H1 (cell line): ENCODE measurements around the gene TRPC4. TPM values are rescaled to one million over a fixed set of nuclear protein-coding genes. Genes with fewer than 3 reads are reported as not detected.

ENCODE experiments used
- CTCF ChIA-PET: fragments of 300-600 bp; sonication (Branson Sonifier 250); formaldehyde crosslinking; loops from one replicate; lab custom pipeline; 2021; ENCODE audit not compliant: partially characterized antibody; lab: Charles Lee
- POLR2A ChIA-PET: fragments of 300-600 bp; sonication (Branson Sonifier 250); formaldehyde crosslinking; loops from one replicate; lab custom pipeline; 2021; ENCODE audit warnings: inconsistent platforms; ENCODE audit not compliant: partially characterized antibody; lab: Charles Lee
- DNase-seq, 2 experiments: peaks; one replicate each; pipeline versions ENCODE4 v3.0.0 to v3.0.0-alpha.2; 2010 to 2022; ENCODE audit warnings: low spot score in 2 of 2, low read depth in 1 of 2, mixed read lengths in 1 of 2
- FAIRE-seq: peaks from 2 replicates; lab custom pipeline; 2011; peaks lifted over from hg19 to GRCh38; lab: Jason Lieb, UNC
- H2AFZ ChIP-seq: 2 replicates; pipeline ENCODE4 v1.8.1; 2012; ENCODE audit warnings: low read length, inconsistent platforms
- H2AK5ac ChIP-seq: 2 replicates; pipeline ENCODE4 v1.6.1; 2013; ENCODE audit warnings: low read depth, low read length
- H2BK120ac ChIP-seq: replicated peaks from 2 replicates; pipeline ENCODE3; 2013; ENCODE audit warnings: low read depth, low read length, inconsistent platforms
- H2BK12ac ChIP-seq: 2 replicates; pipeline ENCODE4 v1.6.1; 2013; ENCODE audit warnings: low read depth, low read length
- H2BK15ac ChIP-seq: 2 replicates; pipeline ENCODE4 v1.6.1; 2013; ENCODE audit warnings: low read length
- H2BK20ac ChIP-seq: 2 replicates; pipeline ENCODE4 v1.6.1; 2013; ENCODE audit warnings: low read length
- H2BK5ac ChIP-seq: 2 replicates; pipeline ENCODE4 v1.6.1; 2013; ENCODE audit warnings: low read depth, low read length
- H3K14ac ChIP-seq: 2 replicates; pipeline ENCODE4 v1.6.1; 2013; ENCODE audit warnings: inconsistent platforms; ENCODE audit not compliant: insufficient read length
- H3K18ac ChIP-seq: 2 replicates; pipeline ENCODE4 v1.6.1; 2013; ENCODE audit warnings: low read length; ENCODE audit errors: extremely low read depth
- H3K23ac ChIP-seq: 2 replicates; pipeline ENCODE4 v1.6.1; 2013; ENCODE audit warnings: inconsistent platforms; ENCODE audit not compliant: insufficient read length
- H3K23me2 ChIP-seq: 2 replicates; pipeline ENCODE4 v1.6.1; 2013; ENCODE audit warnings: low read depth, low read length
- H3K27ac ChIP-seq: 2 replicates; pipeline ENCODE4 v1.6.1; 2011; ENCODE audit warnings: low read depth, low read length, inconsistent platforms
- H3K27me3 ChIP-seq, 4 experiments: replicated peaks in 1 of 4; 1 replicate in 1 of 4; 2 replicates in 3 of 4; pipeline versions ENCODE4 v1.6.1 to v1.8.1; 2011 to 2013; ENCODE audit warnings: low read length in 3 of 4, mild to moderate bottlenecking in 3 of 4, inconsistent platforms in 2 of 4, mixed read lengths in 2 of 4, moderate library complexity in 1 of 4; ENCODE audit not compliant: control insufficient read depth in 3 of 4, insufficient read depth in 3 of 4; ENCODE audit errors: extremely low read depth in 1 of 4
- H3K36me3 ChIP-seq, 4 experiments: 2 replicates each; pipeline versions ENCODE4 v1.6.1 to v1.8.1; 2011 to 2013; ENCODE audit warnings: mild to moderate bottlenecking in 4 of 4, low read length in 3 of 4, moderate library complexity in 2 of 4, control low read depth in 1 of 4, inconsistent platforms in 1 of 4; ENCODE audit not compliant: insufficient read depth in 4 of 4, control insufficient read depth in 2 of 4
- H3K4ac ChIP-seq: replicated peaks from 2 replicates; pipeline ENCODE3; 2013; ENCODE audit warnings: low read length, low read depth, mixed read lengths, inconsistent platforms; ENCODE audit not compliant: insufficient read length
- H3K4me1 ChIP-seq, 4 experiments: replicated peaks in 1 of 4; 1 replicate in 1 of 4; 2 replicates in 3 of 4; pipeline versions ENCODE4 v1.6.1 to v1.8.1; 2011 to 2013; ENCODE audit warnings: low read length in 3 of 4, inconsistent platforms in 2 of 4, mixed read lengths in 1 of 4; ENCODE audit not compliant: insufficient read depth in 4 of 4, control insufficient read depth in 3 of 4
- H3K4me2 ChIP-seq, 2 experiments: 2 replicates each; pipeline versions ENCODE4 v1.6.1 to v1.8.1; 2011 to 2013; ENCODE audit warnings: low read depth in 2 of 2, low read length in 2 of 2, control low read depth in 1 of 2, inconsistent platforms in 1 of 2, mild to moderate bottlenecking in 1 of 2; ENCODE audit not compliant: insufficient read depth in 1 of 2
- H3K4me3 ChIP-seq, 4 experiments: fragments of 200-600, 300-600 bp in 1 of 4; sonication (generic), shearing (Covaris generic), sonication (Bioruptor Twin) in 1 of 4; 2 replicates each; pipeline versions ENCODE4 v1.5.1 to v1.8.1; 2011 to 2016; ENCODE audit warnings: low read length in 4 of 4, low read depth in 3 of 4, control low read depth in 2 of 4, inconsistent platforms in 2 of 4, mild to moderate bottlenecking in 2 of 4, mixed read lengths in 1 of 4, moderate library complexity in 1 of 4; ENCODE audit not compliant: insufficient read depth in 2 of 4; ENCODE audit errors: extremely low read depth in 1 of 4
- H3K56ac ChIP-seq: replicated peaks from 2 replicates; pipeline ENCODE3; 2013; ENCODE audit warnings: low read depth, mild to moderate bottlenecking, mixed read lengths, low read length, inconsistent platforms; ENCODE audit not compliant: insufficient read length
- H3K79me1 ChIP-seq: 2 replicates; pipeline ENCODE4 v1.6.1; 2013; ENCODE audit warnings: low read depth, low read length, control low read depth
- H3K79me2 ChIP-seq, 2 experiments: 2 replicates each; pipeline versions ENCODE4 v1.6.1 to v1.8.1; 2012 to 2013; ENCODE audit warnings: low read length in 2 of 2, mild to moderate bottlenecking in 2 of 2, inconsistent platforms in 1 of 2; ENCODE audit not compliant: insufficient read depth in 2 of 2, control insufficient read depth in 1 of 2
- H3K9ac ChIP-seq, 4 experiments: replicated peaks in 1 of 4; 1 replicate in 1 of 4; 2 replicates in 3 of 4; pipeline versions ENCODE4 v1.6.1 to v1.8.1; 2011 to 2013; ENCODE audit warnings: low read depth in 3 of 4, low read length in 3 of 4, control low read depth in 2 of 4, mild to moderate bottlenecking in 2 of 4, moderate library complexity in 2 of 4, inconsistent platforms in 1 of 4; ENCODE audit errors: extremely low read depth in 1 of 4
- H3K9me3 ChIP-seq, 2 experiments: 2 replicates each; pipeline versions ENCODE4 v1.6.1 to v1.8.1; 2012 to 2013; ENCODE audit warnings: mild to moderate bottlenecking in 2 of 2, moderate library complexity in 2 of 2, control low read depth in 1 of 2, inconsistent platforms in 1 of 2, low read depth in 1 of 2, low read length in 1 of 2, mixed read lengths in 1 of 2; ENCODE audit not compliant: insufficient read depth in 2 of 2
- H4K20me1 ChIP-seq, 2 experiments: replicated peaks in 1 of 2; 2 replicates each; pipeline versions ENCODE3 to v1.8.1; 2011 to 2013; ENCODE audit warnings: inconsistent platforms in 2 of 2, low read length in 2 of 2, mild to moderate bottlenecking in 1 of 2; ENCODE audit not compliant: insufficient read depth in 2 of 2, control insufficient read depth in 1 of 2
- H4K5ac ChIP-seq: 2 replicates; pipeline ENCODE4 v1.6.1; 2013; ENCODE audit warnings: low read length, low read depth, mixed read lengths, inconsistent platforms; ENCODE audit not compliant: insufficient read length
- H4K8ac ChIP-seq: 2 replicates; pipeline ENCODE4 v1.8.0; 2013; ENCODE audit warnings: mild to moderate bottlenecking, moderate library complexity, low read length, inconsistent platforms; ENCODE audit not compliant: insufficient read depth; ENCODE audit errors: extremely low read depth
- H4K91ac ChIP-seq: replicated peaks from 2 replicates; pipeline ENCODE3; 2013; ENCODE audit warnings: low read length, mixed read lengths, inconsistent platforms; ENCODE audit not compliant: insufficient read length
- CEBPB ChIP-seq: IDR thresholded peaks from 2 replicates; pipeline ENCODE4 v1.6.1; 2012; ENCODE audit warnings: low read depth, low read length
- EZH2 ChIP-seq: fragments of 200-600 bp; sonication (generic); IDR thresholded peaks from 2 replicates; pipeline ENCODE4 v1.7.1; 2012; ENCODE audit warnings: low read depth, mild to moderate bottlenecking, moderate library complexity, low read length, inconsistent platforms; ENCODE audit not compliant: severe bottlenecking
- GTF2F1 ChIP-seq: IDR thresholded peaks from 2 replicates; pipeline ENCODE4 v1.6.1; 2012; ENCODE audit warnings: low read depth, low read length, improper control_type of control experiment, borderline replicate concordance
- POU5F1 ChIP-seq: IDR thresholded peaks from 2 replicates; pipeline ENCODE4 v1.6.1; 2011; ENCODE audit warnings: low read depth, mild to moderate bottlenecking, low read length, moderate library complexity
- SP2 ChIP-seq: IDR thresholded peaks from 2 replicates; pipeline ENCODE4 v1.6.1; 2012; ENCODE audit warnings: mild to moderate bottlenecking, low read length, inconsistent platforms
- WGBS, 2 experiments: shearing (Covaris generic) in 1 of 2; methylation state at CpG; one replicate each; pipeline versions ENCODE4 v1.1.6 to v1.1.7; 2013 to 2015; ENCODE audit warnings: low lambda C conversion rate in 2 of 2, mixed read lengths in 2 of 2, inconsistent platforms in 1 of 2, low coverage in 1 of 2, missing lambda C conversion rate in 1 of 2; ENCODE audit not compliant: insufficient replicate concordance in 2 of 2, insufficient coverage in 1 of 2, insufficient read length in 1 of 2; ENCODE audit errors: extremely low coverage in 1 of 2, missing lambda C conversion rate in 1 of 2; 5-methylcytosine and 5-hydroxymethylcytosine counted together
- polyA plus RNA-seq, 7 experiments: library from polyadenylated mRNA; depleted of rRNA in 3 of 7; stranded (reverse) in 5 of 7; unstranded in 2 of 7; fragments of >200 nt in 5 of 7; fragments of 200-250 nt in 2 of 7; gene quantifications; 1 replicate in 5 of 7; 2 replicates in 1 of 7; 4 replicates in 1 of 7; pipeline versions ENCODE4 v1.2.1 to v1.2.3, GENCODE V29; 2011 to 2013; ENCODE audit warnings: missing spikeins in 2 of 7, mixed read lengths in 2 of 7
- total RNA-seq: library from RNA; stranded (reverse); fragmentation: NEBNext Ultra II Directional; extraction: Animal tissue kit (Norgen Biotek cat#: 25700); gene quantifications from 2 replicates; pipeline ENCODE4 v1.2.1, GENCODE V29; 2021

Gene TRPC4
- total and polyA plus RNA-seq, 2 of the 8 experiments (the other 6 are each of a cell fraction or from before 2014, with no cell fraction given), result 12.3 to 14.7 TPM

GRCh38 chr13:37772644-37773043 is 96.9 kb downstream of the TRPC4 start:
- H2BK20ac ChIP-seq, result no peak overlapping the region
- no peak overlapping the region for H2BK12ac ChIP-seq
- H4K91ac ChIP-seq, result no peak overlapping the region
- ChIA-PET POLR2A (interaction anchor here (0.8 kb wide), 1 partner anchor 426 kb away, joined by 3 read pairs; no protein-coding TSS in a partner anchor), CTCF (no interaction called here)
- H3K23me2 ChIP-seq, result no peaks in the 10 kb centered on the region
- no peaks in the 10 kb centered on the region for H3K27me3 ChIP-seq
- H3K4ac ChIP-seq, result no peak overlapping the region
- no peaks in the 10 kb centered on the region for H3K79me1 ChIP-seq
- H2AFZ ChIP-seq, result no peak overlapping the region
- H3K4me3 ChIP-seq, result no peak overlapping the region
- TF ChIP-seq EZH2 (no peak), SP2 (no peak), GTF2F1 (no peak), CEBPB (no peak), POU5F1 (no peak)
- H3K14ac ChIP-seq, result no peak overlapping the region
- no peak for DNase-seq
- H3K9me3 ChIP-seq, result no peaks in the 10 kb centered on the region
- H3K9ac ChIP-seq, result no peak overlapping the region
- H2BK120ac ChIP-seq, result no peak overlapping the region
- H4K5ac ChIP-seq, result no peak overlapping the region
- H4K20me1 ChIP-seq, result peaks cover 0 to 2% of the 10 kb centered on the region in 2 experiments
- H3K18ac ChIP-seq, result no peak overlapping the region
- no peak overlapping the region for H2AK5ac ChIP-seq
- H3K79me2 ChIP-seq, result no peaks in the 10 kb centered on the region
- no peaks in the 10 kb centered on the region for H3K36me3 ChIP-seq
- H3K23ac ChIP-seq, result no peak overlapping the region
- FAIRE-seq, result no peak
- no peak overlapping the region for H3K27ac ChIP-seq
- no peak overlapping the region for H3K4me2 ChIP-seq
- no peak overlapping the region for H2BK5ac ChIP-seq
- H3K56ac ChIP-seq, result no peak overlapping the region
- 84% methylated on average over 7 of the region's 7 CpGs; no CpG with 5 or more reads in 1 of the 2 experiments for WGBS, 2 experiments
- no peak overlapping the region for H2BK15ac ChIP-seq
- no peaks in the 10 kb centered on the region for H3K4me1 ChIP-seq
- H4K8ac ChIP-seq, result no peak overlapping the region
